K562 (cell line): Measurements from ENCODE around the gene TAF15. TPM values are rescaled to one million over a fixed set of nuclear protein-coding genes. Genes with fewer than 3 reads are reported as not detected.
A peak's percentile ranks its signal among the peaks of the same experiment; 100 is the strongest.

Source experiments
- ELF4 ChIP-seq: fragments of 450-650 bp; formaldehyde crosslinking; IDR thresholded peaks from 2 replicates; pipeline ENCODE4 v1.4.0; 2022; ENCODE audit warnings: missing genetic modification characterization
- LCOR ChIP-seq: sonication (generic); formaldehyde crosslinking; IDR thresholded peaks from 2 replicates; pipeline ENCODE4 v1.8.0; 2022; ENCODE audit warnings: mild to moderate bottlenecking, missing genetic modification reagents
- MCM7 ChIP-seq, 2 experiments: fragments of 450-650 bp; IDR thresholded peaks; 2 replicates each; pipeline ENCODE4 v1.6.1; 2016 to 2018
- MEF2A ChIP-seq: IDR thresholded peaks from 2 replicates; pipeline ENCODE4 v1.6.1; 2011; ENCODE audit warnings: low read depth, mild to moderate bottlenecking, low read length, moderate library complexity; ENCODE audit not compliant: control insufficient read depth
- NFIX ChIP-seq: fragments of 250-450 bp; sonication (Bioruptor Pico); IDR thresholded peaks from 2 replicates; pipeline ENCODE4 v1.4.0; 2020; ENCODE audit warnings: low read depth, mild to moderate bottlenecking, moderate library complexity
- NR2C2 ChIP-seq, 2 experiments: fragments of 200-800 bp in 1 of 2; sonication (Bioruptor generic) in 1 of 2; sonication (generic) in 1 of 2; formaldehyde crosslinking in 1 of 2; IDR thresholded peaks; 2 replicates each; pipeline versions ENCODE4 v1.6.1 to v1.8.0; 2016 to 2022; ENCODE audit warnings: mild to moderate bottlenecking in 1 of 2, missing compliant biosample characterization in 1 of 2, missing genetic modification characterization in 1 of 2, missing genetic modification reagents in 1 of 2
- ZNF592 ChIP-seq: fragments of 450-650 bp; IDR thresholded peaks from 2 replicates; pipeline ENCODE4 v1.6.1; 2017; ENCODE audit warnings: antibody characterized with exemption, mild to moderate bottlenecking
- polyA plus RNA-seq, 8 experiments: library from polyadenylated mRNA; depleted of rRNA in 4 of 8; stranded (reverse) in 5 of 8; unstranded in 3 of 8; fragments of >200 nt; fragmentation: Nextera tagmentation in 2 of 8; fragmentation: Illumina TruSeq in 1 of 8; extraction: Ambion mirVana in 2 of 8; extraction: Trizol in 1 of 8; gene quantifications; 2 replicates each; pipeline versions ENCODE4 v1.2.1 to v1.2.3, GENCODE V29; 2011 to 2014; ENCODE audit warnings: inconsistent platforms in 1 of 8, missing spikeins in 1 of 8
- total RNA-seq, 7 experiments: library from RNA; depleted of rRNA in 6 of 7; stranded (reverse); fragments of >200 nt in 6 of 7; fragmentation: Illumina TruSeq in 2 of 7; extraction: Trizol in 2 of 7; gene quantifications; 2 replicates each; pipeline versions ENCODE4 v1.2.1 to v1.2.3, GENCODE V29; 2011 to 2021; ENCODE audit warnings: low replicate concordance in 1 of 7
- TF ChIP-seq, protein P1 (sequence below), 2 experiments: fragments of 450-650 bp; IDR thresholded peaks; 2 replicates each; pipeline ENCODE4 v1.6.1; 2018; ENCODE audit warnings: mild to moderate bottlenecking in 2 of 2, low read depth in 1 of 2; ENCODE audit not compliant: partially characterized antibody in 2 of 2
- TF ChIP-seq, protein P2 (sequence below): fragments of 200-800 bp; sonication (Bioruptor generic); IDR thresholded peaks from 2 replicates; pipeline ENCODE4 v1.6.1; 2017; ENCODE audit warnings: missing genetic modification characterization, missing compliant biosample characterization
- TF ChIP-seq, protein P3 (sequence below): fragments of 450-650 bp; formaldehyde crosslinking; IDR thresholded peaks from 2 replicates; pipeline ENCODE4 v1.4.0; 2020; ENCODE audit warnings: mild to moderate bottlenecking, mixed read lengths
- TF ChIP-seq, protein P4 (sequence below): IDR thresholded peaks from 2 replicates; pipeline ENCODE4 v1.6.1; 2012; ENCODE audit warnings: low read depth, low read length, improper control_type of control experiment, borderline replicate concordance

TAF15 gene
- total and polyA plus RNA-seq, 9 of the 15 experiments (the other 6 are each of a cell fraction or from before 2014, with no cell fraction given), result 4.1 to 272 (median 56.8) TPM

DNA sequence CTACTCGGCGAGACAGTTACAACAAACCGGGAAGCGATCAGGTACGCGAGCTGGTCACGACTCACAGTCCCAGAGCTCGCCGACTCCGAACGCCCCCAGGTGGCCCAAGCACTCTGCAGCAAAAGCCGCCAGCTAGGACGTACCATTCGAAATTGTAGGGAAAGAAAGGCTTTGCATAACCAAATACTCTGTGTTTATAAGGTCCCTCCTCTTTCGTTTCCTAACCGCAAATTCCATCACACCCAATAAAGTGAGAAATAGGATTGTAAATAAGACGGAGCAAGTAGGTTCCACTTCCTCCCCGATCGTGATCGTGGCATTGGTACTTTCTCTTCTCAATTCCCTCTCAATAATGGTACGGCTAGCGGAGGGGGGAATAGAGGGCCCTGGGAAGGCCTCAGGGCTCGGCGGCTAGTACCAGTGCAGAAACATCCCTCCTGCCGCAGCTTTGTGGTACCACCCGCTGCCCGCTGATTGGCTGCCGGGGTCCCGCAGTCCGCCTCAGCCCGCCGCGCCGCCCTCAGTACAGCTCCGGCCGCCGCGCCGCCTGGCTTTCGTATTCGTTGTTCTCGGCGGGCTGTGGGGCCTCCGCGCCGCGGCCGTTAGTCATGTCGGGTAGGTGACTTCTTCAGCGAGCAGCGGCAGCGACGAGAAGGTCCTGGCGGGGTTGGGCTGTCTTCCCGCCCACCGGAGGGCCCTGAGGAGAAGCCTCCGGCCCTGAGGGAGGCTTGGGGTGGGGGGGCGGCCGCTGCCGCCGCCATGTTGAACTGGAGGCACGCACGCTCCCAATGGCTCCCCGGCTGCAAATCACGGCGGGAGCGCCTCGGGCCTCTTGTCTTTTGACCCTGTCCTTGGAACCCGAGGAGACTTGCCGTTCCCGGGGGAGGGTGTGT lies at the start of gene TAF15 (continued):
- TF ChIP-seq ZNF592 (0 out of 2 replicates have a peak, but pooled peaks have one; percentile 13), ELF4 (peak; percentile 55; the same call in 1 of the 2 replicates), MEF2A (no peak), NFIX (CRISPR knock-in tag) (no peak), NR2C2 (CRISPR knock-in tag; IDR thresholded peaks at IDR 0.05) (no peak), NR2C2 (tag; IDR thresholded peaks at IDR 0.05) (no peak), MCM7 (IDR thresholded peaks at IDR 0.05) (no peak), LCOR (CRISPR knock-in tag) (peak; percentile 74)
- TF ChIP-seq, protein P1, sequence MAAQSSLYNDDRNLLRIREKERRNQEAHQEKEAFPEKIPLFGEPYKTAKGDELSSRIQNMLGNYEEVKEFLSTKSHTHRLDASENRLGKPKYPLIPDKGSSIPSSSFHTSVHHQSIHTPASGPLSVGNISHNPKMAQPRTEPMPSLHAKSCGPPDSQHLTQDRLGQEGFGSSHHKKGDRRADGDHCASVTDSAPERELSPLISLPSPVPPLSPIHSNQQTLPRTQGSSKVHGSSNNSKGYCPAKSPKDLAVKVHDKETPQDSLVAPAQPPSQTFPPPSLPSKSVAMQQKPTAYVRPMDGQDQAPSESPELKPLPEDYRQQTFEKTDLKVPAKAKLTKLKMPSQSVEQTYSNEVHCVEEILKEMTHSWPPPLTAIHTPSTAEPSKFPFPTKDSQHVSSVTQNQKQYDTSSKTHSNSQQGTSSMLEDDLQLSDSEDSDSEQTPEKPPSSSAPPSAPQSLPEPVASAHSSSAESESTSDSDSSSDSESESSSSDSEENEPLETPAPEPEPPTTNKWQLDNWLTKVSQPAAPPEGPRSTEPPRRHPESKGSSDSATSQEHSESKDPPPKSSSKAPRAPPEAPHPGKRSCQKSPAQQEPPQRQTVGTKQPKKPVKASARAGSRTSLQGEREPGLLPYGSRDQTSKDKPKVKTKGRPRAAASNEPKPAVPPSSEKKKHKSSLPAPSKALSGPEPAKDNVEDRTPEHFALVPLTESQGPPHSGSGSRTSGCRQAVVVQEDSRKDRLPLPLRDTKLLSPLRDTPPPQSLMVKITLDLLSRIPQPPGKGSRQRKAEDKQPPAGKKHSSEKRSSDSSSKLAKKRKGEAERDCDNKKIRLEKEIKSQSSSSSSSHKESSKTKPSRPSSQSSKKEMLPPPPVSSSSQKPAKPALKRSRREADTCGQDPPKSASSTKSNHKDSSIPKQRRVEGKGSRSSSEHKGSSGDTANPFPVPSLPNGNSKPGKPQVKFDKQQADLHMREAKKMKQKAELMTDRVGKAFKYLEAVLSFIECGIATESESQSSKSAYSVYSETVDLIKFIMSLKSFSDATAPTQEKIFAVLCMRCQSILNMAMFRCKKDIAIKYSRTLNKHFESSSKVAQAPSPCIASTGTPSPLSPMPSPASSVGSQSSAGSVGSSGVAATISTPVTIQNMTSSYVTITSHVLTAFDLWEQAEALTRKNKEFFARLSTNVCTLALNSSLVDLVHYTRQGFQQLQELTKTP (IDR thresholded peaks at IDR 0.05; ENCODE audit: low read depth in 1 of 2, partially characterized antibody in 2 of 2), result peak in 1 of 2 experiments; percentile 65
- TF ChIP-seq, protein P2, sequence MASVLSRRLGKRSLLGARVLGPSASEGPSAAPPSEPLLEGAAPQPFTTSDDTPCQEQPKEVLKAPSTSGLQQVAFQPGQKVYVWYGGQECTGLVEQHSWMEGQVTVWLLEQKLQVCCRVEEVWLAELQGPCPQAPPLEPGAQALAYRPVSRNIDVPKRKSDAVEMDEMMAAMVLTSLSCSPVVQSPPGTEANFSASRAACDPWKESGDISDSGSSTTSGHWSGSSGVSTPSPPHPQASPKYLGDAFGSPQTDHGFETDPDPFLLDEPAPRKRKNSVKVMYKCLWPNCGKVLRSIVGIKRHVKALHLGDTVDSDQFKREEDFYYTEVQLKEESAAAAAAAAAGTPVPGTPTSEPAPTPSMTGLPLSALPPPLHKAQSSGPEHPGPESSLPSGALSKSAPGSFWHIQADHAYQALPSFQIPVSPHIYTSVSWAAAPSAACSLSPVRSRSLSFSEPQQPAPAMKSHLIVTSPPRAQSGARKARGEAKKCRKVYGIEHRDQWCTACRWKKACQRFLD (CRISPR knock-in tag), result no peak; the same call in 1 of the 2 replicates
- TF ChIP-seq, protein P3, sequence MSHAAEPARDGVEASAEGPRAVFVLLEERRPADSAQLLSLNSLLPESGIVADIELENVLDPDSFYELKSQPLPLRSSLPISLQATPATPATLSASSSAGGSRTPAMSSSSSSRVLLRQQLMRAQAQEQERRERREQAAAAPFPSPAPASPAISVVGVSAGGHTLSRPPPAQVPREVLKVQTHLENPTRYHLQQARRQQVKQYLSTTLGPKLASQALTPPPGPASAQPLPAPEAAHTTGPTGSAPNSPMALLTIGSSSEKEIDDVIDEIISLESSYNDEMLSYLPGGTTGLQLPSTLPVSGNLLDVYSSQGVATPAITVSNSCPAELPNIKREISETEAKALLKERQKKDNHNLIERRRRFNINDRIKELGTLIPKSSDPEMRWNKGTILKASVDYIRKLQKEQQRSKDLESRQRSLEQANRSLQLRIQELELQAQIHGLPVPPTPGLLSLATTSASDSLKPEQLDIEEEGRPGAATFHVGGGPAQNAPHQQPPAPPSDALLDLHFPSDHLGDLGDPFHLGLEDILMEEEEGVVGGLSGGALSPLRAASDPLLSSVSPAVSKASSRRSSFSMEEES, result no peak
- TF ChIP-seq, protein P4, sequence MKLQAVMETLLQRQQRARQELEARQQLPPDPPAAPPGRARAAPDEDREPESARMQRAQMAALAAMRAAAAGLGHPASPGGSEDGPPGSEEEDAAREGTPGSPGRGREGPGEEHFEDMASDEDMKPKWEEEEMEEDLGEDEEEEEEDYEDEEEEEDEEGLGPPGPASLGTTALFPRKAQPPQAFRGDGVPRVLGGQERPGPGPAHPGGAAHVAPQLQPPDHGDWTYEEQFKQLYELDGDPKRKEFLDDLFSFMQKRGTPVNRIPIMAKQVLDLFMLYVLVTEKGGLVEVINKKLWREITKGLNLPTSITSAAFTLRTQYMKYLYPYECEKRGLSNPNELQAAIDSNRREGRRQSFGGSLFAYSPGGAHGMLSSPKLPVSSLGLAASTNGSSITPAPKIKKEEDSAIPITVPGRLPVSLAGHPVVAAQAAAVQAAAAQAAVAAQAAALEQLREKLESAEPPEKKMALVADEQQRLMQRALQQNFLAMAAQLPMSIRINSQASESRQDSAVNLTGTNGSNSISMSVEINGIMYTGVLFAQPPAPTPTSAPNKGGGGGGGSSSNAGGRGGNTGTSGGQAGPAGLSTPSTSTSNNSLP, result peak; percentile 91; the same call in 1 of the 2 replicates
